CD14-positive monocyte (primary cell): ENCODE results near the gene EXOC6B. TPM values are rescaled to one million over a fixed set of nuclear protein-coding genes. Genes with fewer than 3 reads are reported as not detected.
A peak's percentile ranks its signal among the peaks of the same experiment; 100 is the strongest.

Experiments
- DNase-seq, 3 donors: peaks; one replicate each; pipeline ENCODE4 v3.0.0-alpha.2; 2011 to 2022
- H2AFZ ChIP-seq: 2 replicates; pipeline ENCODE4 v1.6.0; 2012; ENCODE audit warnings: mild to moderate bottlenecking, low read depth, low read length, inconsistent platforms; ENCODE audit not compliant: insufficient read depth, poor library complexity, severe bottlenecking
- H3K27ac ChIP-seq, 2 donors: 1 replicate in 1 of 2; 2 replicates in 1 of 2; pipeline ENCODE4 v1.5.1; 2012 to 2013; ENCODE audit warnings: low read length in 2 of 2, control low read depth in 1 of 2, inconsistent platforms in 1 of 2, low read depth in 1 of 2, mild to moderate bottlenecking in 1 of 2
- H3K27me3 ChIP-seq, 2 donors: one replicate each; pipeline versions ENCODE4 v1.6.0 to v1.6.1; 2011 to 2013; ENCODE audit warnings: low read length in 2 of 2; ENCODE audit not compliant: control insufficient read depth in 2 of 2, insufficient read depth in 2 of 2
- H3K36me3 ChIP-seq, 2 donors: replicated peaks in 1 of 2; 1 replicate in 1 of 2; 2 replicates in 1 of 2; pipeline versions ENCODE4 v1.5.1 to v1.6.1; 2012 to 2013; ENCODE audit warnings: low read length in 2 of 2, control low read depth in 1 of 2, inconsistent platforms in 1 of 2, mild to moderate bottlenecking in 1 of 2; ENCODE audit not compliant: insufficient read depth in 2 of 2, control insufficient read depth in 1 of 2
- H3K4me1 ChIP-seq, 2 donors: 1 replicate in 1 of 2; 2 replicates in 1 of 2; pipeline versions ENCODE4 v1.5.1 to v1.6.1; 2012 to 2013; ENCODE audit warnings: low read length in 2 of 2, control low read depth in 1 of 2, inconsistent platforms in 1 of 2, mild to moderate bottlenecking in 1 of 2, moderate library complexity in 1 of 2; ENCODE audit not compliant: insufficient read depth in 2 of 2, control insufficient read depth in 1 of 2
- H3K4me2 ChIP-seq: replicated peaks from 2 replicates; pipeline ENCODE3; 2012; ENCODE audit warnings: low read length, moderate library complexity, mild to moderate bottlenecking; ENCODE audit not compliant: poor library complexity, severe bottlenecking; ENCODE audit errors: extremely low read depth
- H3K4me3 ChIP-seq, 3 experiments: fragments of 200-600 bp in 1 of 3; sonication (generic) in 1 of 3; replicated peaks in 1 of 3; 1 replicate in 2 of 3; 2 replicates in 1 of 3; pipeline ENCODE4 v1.5.1; 2011 to 2013; ENCODE audit warnings: low read length in 3 of 3, mild to moderate bottlenecking in 3 of 3, control low read depth in 2 of 3, low read depth in 2 of 3, inconsistent platforms in 1 of 3, moderate library complexity in 1 of 3
- H3K79me2 ChIP-seq: 2 replicates; pipeline ENCODE4 v1.6.0; 2012; ENCODE audit warnings: mild to moderate bottlenecking, control low read depth, inconsistent platforms, low read length, moderate library complexity; ENCODE audit not compliant: insufficient read depth
- H3K9ac ChIP-seq: 2 replicates; pipeline ENCODE4 v1.6.0; 2017; ENCODE audit warnings: low read length, mild to moderate bottlenecking; ENCODE audit not compliant: insufficient read depth, poor library complexity, severe bottlenecking
- H3K9me3 ChIP-seq, 2 donors: replicated peaks in 1 of 2; 1 replicate in 1 of 2; 2 replicates in 1 of 2; pipeline versions ENCODE4 v1.5.1 to v1.6.1; 2012 to 2013; ENCODE audit warnings: low read length in 2 of 2, control low read depth in 1 of 2; ENCODE audit not compliant: control insufficient read depth in 1 of 2, insufficient read depth in 1 of 2
- H4K20me1 ChIP-seq: 2 replicates; pipeline ENCODE4 v1.6.0; 2012; ENCODE audit warnings: mild to moderate bottlenecking, low read length, control low read depth, moderate library complexity; ENCODE audit not compliant: insufficient read depth
- H3K27ac Mint-ChIP-seq, 7 donors: one replicate each; pipeline ENCODE4 v1.8.0; 2020; ENCODE audit warnings: mild to moderate bottlenecking in 7 of 7, mixed read lengths in 7 of 7, moderate library complexity in 6 of 7, inconsistent platforms in 2 of 7
- H3K27me3 Mint-ChIP-seq, 3 donors: one replicate each; pipeline ENCODE4 v1.8.0; 2021 to 2022; ENCODE audit warnings: low read depth in 3 of 3, mild to moderate bottlenecking in 3 of 3, mixed read lengths in 3 of 3, moderate library complexity in 3 of 3, inconsistent platforms in 1 of 3
- H3K36me3 Mint-ChIP-seq, 2 donors: one replicate each; pipeline ENCODE4 v1.8.0; 2020; ENCODE audit warnings: mixed read lengths in 2 of 2, inconsistent platforms in 1 of 2, mild to moderate bottlenecking in 1 of 2
- H3K4me1 Mint-ChIP-seq: one replicate; pipeline ENCODE4 v1.8.0; 2020; ENCODE audit warnings: mild to moderate bottlenecking, mixed read lengths
- H3K4me3 Mint-ChIP-seq, 2 donors: one replicate each; pipeline ENCODE4 v1.8.0; 2020; ENCODE audit warnings: mild to moderate bottlenecking in 2 of 2, mixed read lengths in 2 of 2, moderate library complexity in 1 of 2
- H3K9me3 Mint-ChIP-seq, 7 donors: one replicate each; pipeline ENCODE4 v1.8.0; 2020 to 2022; ENCODE audit warnings: mixed read lengths in 7 of 7, mild to moderate bottlenecking in 6 of 7, moderate library complexity in 6 of 7, inconsistent platforms in 2 of 7
- WGBS: methylation state at CpG from one replicate; pipeline ENCODE4 v1.1.5; 2013; ENCODE audit warnings: missing lambda C conversion rate; ENCODE audit not compliant: insufficient coverage; 5-methylcytosine and 5-hydroxymethylcytosine counted together
- intact Hi-C, 2 donors: fragments of 100-400 bp; cut with micrococcal nuclease; formaldehyde crosslinking; loops; one replicate each; pipeline versions ENCODE4 v1.15.0 to v1.15.1; 2023
- polyA plus RNA-seq, 3 donors: library from polyadenylated mRNA; depleted of rRNA in 1 of 3; unstranded in 2 of 3; stranded (reverse) in 1 of 3; fragments of 300-500 nt in 2 of 3; fragments of >200 nt in 1 of 3; fragmentation: Illumina TruSeq in 2 of 3; gene quantifications; 1 replicate in 2 of 3; 2 replicates in 1 of 3; pipeline ENCODE4 v1.2.3, GENCODE V29; 2012 to 2021
- TF ChIP-seq, protein P1 (sequence below): fragments of 200-600 bp; IDR thresholded peaks from one replicate; pipeline ENCODE4 v1.8.0; 2022; ENCODE audit warnings: antibody characterized with exemption, mild to moderate bottlenecking

EXOC6B gene
- polyA plus RNA-seq, 3 donors = 1.8 to 2.8 (median 2.1) TPM

DNA sequence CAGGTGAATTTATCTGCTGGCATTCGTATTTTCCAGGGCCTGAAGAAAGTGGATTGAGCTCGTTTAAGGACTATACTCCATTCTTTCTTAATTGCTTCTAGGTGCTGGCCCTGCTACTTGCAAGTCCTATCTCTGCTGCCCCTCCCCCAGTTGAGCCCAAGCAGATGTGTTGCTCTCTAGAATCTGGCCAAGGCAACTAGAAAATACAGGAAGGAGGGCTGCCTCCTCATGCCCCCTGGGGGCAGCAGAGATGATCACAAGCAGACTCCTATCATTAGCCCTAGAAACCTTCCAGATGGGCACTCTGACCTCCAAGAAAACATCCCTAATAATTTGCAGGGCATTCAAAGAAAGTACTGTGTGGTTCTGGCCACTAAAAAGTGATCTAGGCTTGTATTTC is 605.7 kb downstream of the EXOC6B start:
- H3K4me1 Mint-ChIP-seq = no peaks in the 10 kb centered on the region
- no peak for DNase-seq
- Histone ChIP-seq H3K79me2 (no peaks in the 10 kb centered on the region), H3K27me3 (no peaks in the 10 kb centered on the region), H3K9ac (no peak overlapping the region), H3K4me1 (no peaks in the 10 kb centered on the region), H3K36me3 (no peaks in the 10 kb centered on the region), H2AFZ (no peak overlapping the region), H4K20me1 (no peaks in the 10 kb centered on the region), H3K4me3 (no peak overlapping the region), H3K4me2 (no peak overlapping the region), H3K9me3 (no peaks in the 10 kb centered on the region), H3K27ac (no peak overlapping the region)
- no peaks in the 10 kb centered on the region for H3K36me3 Mint-ChIP-seq
- no peak overlapping the region for H3K4me3 Mint-ChIP-seq
- no peak overlapping the region for H3K27ac Mint-ChIP-seq
- H3K27me3 Mint-ChIP-seq = peaks cover 0 to 6% (median 0%) of the 10 kb centered on the region in 3 donors
- whole genome bisulfite sequencing = 71% methylated on average over 1 of the region's 2 CpGs
- peaks cover 0 to 4% (median 0%) of the 10 kb centered on the region in 7 donors for H3K9me3 Mint-ChIP-seq
- TF ChIP-seq, protein P1, sequence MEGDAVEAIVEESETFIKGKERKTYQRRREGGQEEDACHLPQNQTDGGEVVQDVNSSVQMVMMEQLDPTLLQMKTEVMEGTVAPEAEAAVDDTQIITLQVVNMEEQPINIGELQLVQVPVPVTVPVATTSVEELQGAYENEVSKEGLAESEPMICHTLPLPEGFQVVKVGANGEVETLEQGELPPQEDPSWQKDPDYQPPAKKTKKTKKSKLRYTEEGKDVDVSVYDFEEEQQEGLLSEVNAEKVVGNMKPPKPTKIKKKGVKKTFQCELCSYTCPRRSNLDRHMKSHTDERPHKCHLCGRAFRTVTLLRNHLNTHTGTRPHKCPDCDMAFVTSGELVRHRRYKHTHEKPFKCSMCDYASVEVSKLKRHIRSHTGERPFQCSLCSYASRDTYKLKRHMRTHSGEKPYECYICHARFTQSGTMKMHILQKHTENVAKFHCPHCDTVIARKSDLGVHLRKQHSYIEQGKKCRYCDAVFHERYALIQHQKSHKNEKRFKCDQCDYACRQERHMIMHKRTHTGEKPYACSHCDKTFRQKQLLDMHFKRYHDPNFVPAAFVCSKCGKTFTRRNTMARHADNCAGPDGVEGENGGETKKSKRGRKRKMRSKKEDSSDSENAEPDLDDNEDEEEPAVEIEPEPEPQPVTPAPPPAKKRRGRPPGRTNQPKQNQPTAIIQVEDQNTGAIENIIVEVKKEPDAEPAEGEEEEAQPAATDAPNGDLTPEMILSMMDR = no peak
- intact Hi-C loops = no loop called here

DNA sequence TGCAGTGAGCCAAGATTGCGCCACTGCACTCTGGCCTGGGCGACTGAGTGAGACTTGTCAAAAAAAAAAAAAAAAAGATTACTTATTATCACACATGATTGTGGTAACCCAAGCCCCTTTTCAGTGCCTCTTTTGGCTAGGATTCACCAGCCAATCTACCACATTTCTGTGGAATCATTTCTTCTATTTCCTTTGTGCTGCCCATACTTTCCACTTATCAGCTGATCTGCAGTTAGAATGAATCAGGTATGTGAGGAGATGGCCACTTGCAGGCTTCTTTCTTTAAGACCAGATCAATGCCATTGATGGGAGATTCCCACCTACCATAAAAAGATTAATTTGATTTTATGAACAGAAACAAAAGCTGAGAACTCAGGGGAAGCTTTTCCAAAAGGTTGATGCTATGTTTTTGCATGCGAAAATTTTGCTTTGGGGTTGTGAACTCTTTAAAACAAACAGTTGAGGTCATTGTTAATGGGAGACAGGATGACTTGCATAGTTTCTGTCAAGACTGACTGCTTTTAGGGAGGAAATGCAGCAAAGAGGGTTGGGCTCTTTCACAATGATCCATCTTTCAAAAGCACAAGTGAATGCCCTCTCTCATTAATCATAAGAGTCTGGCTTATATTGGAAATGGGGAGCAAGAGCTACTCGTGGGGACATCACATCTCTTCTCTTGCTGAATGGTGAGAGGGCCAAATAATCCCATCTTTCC is 611.2 kb downstream of the EXOC6B start:
- Histone ChIP-seq H3K27ac (no peak overlapping the region), H3K4me3 (no peak overlapping the region), H3K9ac (no peak overlapping the region), H3K27me3 (no peaks in the 10 kb centered on the region), H3K9me3 (no peaks in the 10 kb centered on the region), H2AFZ (no peak overlapping the region), H4K20me1 (no peaks in the 10 kb centered on the region), H3K4me2 (no peak overlapping the region), H3K79me2 (no peaks in the 10 kb centered on the region), H3K36me3 (no peaks in the 10 kb centered on the region), H3K4me1 (no peaks in the 10 kb centered on the region)
- WGBS = 83% methylated on average over 1 of the region's 4 CpGs
- no peaks in the 10 kb centered on the region for H3K36me3 Mint-ChIP-seq
- TF ChIP-seq, protein P1 = no peak
- H3K27me3 Mint-ChIP-seq = peaks cover 0 to 6% (median 0%) of the 10 kb centered on the region in 3 donors
- intact Hi-C loops = no loop called here
- peak in 1 of 3 donors; percentile 18 for DNase-seq
- peak overlapping the region in 1 of 7 donors; percentile 78 for H3K27ac Mint-ChIP-seq
- H3K4me3 Mint-ChIP-seq = no peak overlapping the region
- H3K4me1 Mint-ChIP-seq = no peaks in the 10 kb centered on the region
- H3K9me3 Mint-ChIP-seq = peaks cover 0 to 5% (median 2%) of the 10 kb centered on the region in 7 donors
